Fibroblast of villous mesenchyme (primary cell): ENCODE measurements around the gene CISH. TPM values are rescaled to one million over a fixed set of nuclear protein-coding genes. Genes with fewer than 3 reads are reported as not detected.
A peak's percentile ranks its signal among the peaks of the same experiment; 100 is the strongest.

Source experiments
- DNase-seq: peaks from one replicate; pipeline ENCODE4 v3.0.0-alpha.2; 2010; ENCODE audit warnings: low read depth
- H3K4me3 ChIP-seq: 2 replicates; pipeline ENCODE4 v1.5.1; 2011; ENCODE audit warnings: low read depth, mild to moderate bottlenecking, low read length
- CTCF ChIP-seq: IDR thresholded peaks from 2 replicates; pipeline ENCODE4 v1.5.1; 2012; ENCODE audit warnings: low read depth, mild to moderate bottlenecking, low read length; ENCODE audit not compliant: insufficient read depth
- total RNA-seq: library from RNA; depleted of rRNA; stranded (reverse); fragments of >200 nt; gene quantifications from 2 replicates; pipeline ENCODE4 v1.2.3, GENCODE V29; 2012

CISH gene
- total RNA-seq, 1 donor, result 0.86 TPM

- peak; percentile 90 for DNase-seq
- H3K4me3 ChIP-seq, result peak within 1 kb of the TSS; percentile 61
- TF ChIP-seq CTCF, result no peak
Observed at GRCh38 chr3:50567386-50568167, 44.0 kb downstream of the CISH start, which contains the start of gene C3orf18. C3orf18 (minus strand) TSS chr3:50567747; CDS start chr3:50565699, 2,048 bp downstream.

GRCh38 chr3:50567011-50567385 is 44.6 kb downstream of the CISH start:
- peak overlapping the region; percentile 61 for H3K4me3 ChIP-seq
- no peak for TF ChIP-seq CTCF
- no peak for DNase-seq

GRCh38 chr3:50564321-50564720 is 47.3 kb downstream of the CISH start:
- no peak overlapping the region for H3K4me3 ChIP-seq
- DNase-seq, result no peak
- no peak for TF ChIP-seq CTCF

GRCh38 chr3:50563867-50564266 is 47.7 kb downstream of the CISH start:
- TF ChIP-seq CTCF, result no peak
- no peak for DNase-seq

GRCh38 chr3:50562861-50563260 is 48.7 kb downstream of the CISH start:
- peak; percentile 12 for DNase-seq
- no peak overlapping the region for H3K4me3 ChIP-seq
- TF ChIP-seq CTCF, result no peak

More at GRCh38 chr3:50563867-50564266, 47.7 kb downstream of the CISH start:
- no peak overlapping the region for H3K4me3 ChIP-seq

- no peak for TF ChIP-seq CTCF
- DNase-seq, result no peak
Observed at GRCh38 chr3:50559702-50560101, 51.9 kb downstream of the CISH start.

GRCh38 chr3:50557915-50558314 is 53.7 kb downstream of the CISH start:
- TF ChIP-seq CTCF, result no peak
- DNase-seq, result no peak
- H3K4me3 ChIP-seq, result no peak overlapping the region

More at GRCh38 chr3:50559702-50560101, 51.9 kb downstream of the CISH start:
- no peak overlapping the region for H3K4me3 ChIP-seq
